Liver (tissue), 3 donors: ENCODE results near the gene ADAM8.

Source experiments
- EGR1 ChIP-seq, 2 donors: IDR thresholded peaks; 2 replicates each; pipeline ENCODE4 v1.6.1; 2016 to 2018; ENCODE audit warnings: antibody characterized with exemption in 2 of 2, low read depth in 2 of 2
- REST ChIP-seq: IDR thresholded peaks from 2 replicates; pipeline ENCODE4 v1.6.1; 2016; ENCODE audit warnings: antibody characterized with exemption, mild to moderate bottlenecking
- TAF1 ChIP-seq: conservative IDR thresholded peaks from 2 replicates; pipeline ENCODE4 v1.6.1; 2016; ENCODE audit warnings: antibody characterized with exemption, mild to moderate bottlenecking
- YY1 ChIP-seq: IDR thresholded peaks from 2 replicates; pipeline ENCODE4 v1.6.1; 2016; ENCODE audit warnings: antibody characterized with exemption, mild to moderate bottlenecking
- TF ChIP-seq, protein P1 (sequence below): fragments of 150-350 bp; IDR thresholded peaks from 2 replicates; pipeline ENCODE4 v1.5.1; 2017; ENCODE audit warnings: improper control_type of control experiment, low read depth, low read length; ENCODE audit not compliant: missing input control
- donor health status: healthy.
- donor health status: healthy.

GRCh38 chr10:133303206-133303605 lies 26.5 kb upstream of the ADAM8 start:
- TF ChIP-seq, protein P1, sequence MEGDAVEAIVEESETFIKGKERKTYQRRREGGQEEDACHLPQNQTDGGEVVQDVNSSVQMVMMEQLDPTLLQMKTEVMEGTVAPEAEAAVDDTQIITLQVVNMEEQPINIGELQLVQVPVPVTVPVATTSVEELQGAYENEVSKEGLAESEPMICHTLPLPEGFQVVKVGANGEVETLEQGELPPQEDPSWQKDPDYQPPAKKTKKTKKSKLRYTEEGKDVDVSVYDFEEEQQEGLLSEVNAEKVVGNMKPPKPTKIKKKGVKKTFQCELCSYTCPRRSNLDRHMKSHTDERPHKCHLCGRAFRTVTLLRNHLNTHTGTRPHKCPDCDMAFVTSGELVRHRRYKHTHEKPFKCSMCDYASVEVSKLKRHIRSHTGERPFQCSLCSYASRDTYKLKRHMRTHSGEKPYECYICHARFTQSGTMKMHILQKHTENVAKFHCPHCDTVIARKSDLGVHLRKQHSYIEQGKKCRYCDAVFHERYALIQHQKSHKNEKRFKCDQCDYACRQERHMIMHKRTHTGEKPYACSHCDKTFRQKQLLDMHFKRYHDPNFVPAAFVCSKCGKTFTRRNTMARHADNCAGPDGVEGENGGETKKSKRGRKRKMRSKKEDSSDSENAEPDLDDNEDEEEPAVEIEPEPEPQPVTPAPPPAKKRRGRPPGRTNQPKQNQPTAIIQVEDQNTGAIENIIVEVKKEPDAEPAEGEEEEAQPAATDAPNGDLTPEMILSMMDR = no peak
- no peak for TF ChIP-seq REST
- no peak for TF ChIP-seq EGR1 (IDR thresholded peaks at IDR 0.05; ENCODE audit: low read depth in 2 of 2)
- no peak for TF ChIP-seq YY1
- TF ChIP-seq TAF1 = no peak
